Parathyroid adenoma (tissue), 2 donors: ENCODE measurements around the gene SUOX.

Experiments used
- H2AFZ ChIP-seq: fragments of 300-600 bp; sonication (generic); one replicate; pipeline ENCODE4 v1.7.0; 2017; ENCODE audit warnings: antibody characterized with exemption, mild to moderate bottlenecking
- H3K27ac ChIP-seq: fragments of 300-600 bp; sonication (generic); one replicate; pipeline ENCODE4 v1.7.0; 2017
- H3K27me3 ChIP-seq: fragments of 300-600 bp; sonication (generic); one replicate; pipeline ENCODE4 v1.7.0; 2017; ENCODE audit warnings: low read length; ENCODE audit not compliant: control insufficient read depth, insufficient read depth
- H3K36me3 ChIP-seq: fragments of 300-600 bp; sonication (generic); one replicate; pipeline ENCODE4 v1.7.0; 2017; ENCODE audit warnings: low read length; ENCODE audit not compliant: control insufficient read depth, insufficient read depth
- H3K4me1 ChIP-seq: fragments of 300-600 bp; sonication (generic); one replicate; pipeline ENCODE4 v1.7.0; 2017; ENCODE audit warnings: control low read depth
- H3K4me2 ChIP-seq: fragments of 300-600 bp; sonication (generic); one replicate; pipeline ENCODE4 v1.7.0; 2017; ENCODE audit warnings: low read length
- H3K4me3 ChIP-seq: fragments of 300-600 bp; sonication (generic); one replicate; pipeline ENCODE4 v1.7.0; 2017; ENCODE audit warnings: low read depth, low read length
- H3K79me2 ChIP-seq: fragments of 300-600 bp; sonication (generic); one replicate; pipeline ENCODE4 v1.7.0; 2017; ENCODE audit warnings: control low read depth
- H3K9ac ChIP-seq: fragments of 300-600 bp; sonication (generic); one replicate; pipeline ENCODE4 v1.7.0; 2017; ENCODE audit warnings: mild to moderate bottlenecking
- H3K9me3 ChIP-seq: fragments of 300-600 bp; sonication (generic); one replicate; pipeline ENCODE4 v1.7.0; 2017; ENCODE audit warnings: low read length; ENCODE audit not compliant: control insufficient read depth
- TF ChIP-seq, protein P1 (sequence below): fragments of 300-600 bp; sonication (generic); IDR thresholded peaks from one replicate; pipeline ENCODE4 v1.7.0; 2017; ENCODE audit warnings: antibody characterized with exemption, mild to moderate bottlenecking
- donor health status: primary hyperparathyroidism.

SUOX gene

DNA sequence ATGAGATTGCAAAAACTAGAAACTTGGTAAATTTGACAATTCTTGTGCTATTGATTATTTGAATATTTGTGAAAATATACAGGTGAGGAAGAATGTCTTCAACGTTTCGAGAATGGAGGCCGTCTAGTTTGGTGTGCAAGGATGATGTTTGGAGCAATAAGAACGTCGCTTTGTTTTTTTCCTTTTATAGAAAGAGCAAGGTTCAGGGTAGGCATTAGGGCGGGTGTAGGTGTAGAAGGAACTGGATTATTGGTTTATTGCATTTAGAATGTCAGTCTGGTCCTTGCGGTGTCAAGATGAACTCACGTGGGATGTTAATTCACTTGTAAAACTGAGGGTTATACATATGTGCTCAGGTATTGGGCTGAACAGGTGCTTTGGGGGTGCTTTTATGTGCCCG lies 45.8 kb downstream of the SUOX start:
- peak overlapping the region; percentile 96 for H3K4me3 ChIP-seq
- H3K4me2 ChIP-seq: peak overlapping the region; percentile 75
- no peak overlapping the region for H2AFZ ChIP-seq
- peaks cover 17% of the 10 kb centered on the region for H3K79me2 ChIP-seq
- H3K36me3 ChIP-seq: no peaks in the 10 kb centered on the region
- no peaks in the 10 kb centered on the region for H3K27me3 ChIP-seq
- no peaks in the 10 kb centered on the region for H3K9me3 ChIP-seq
- peaks cover 9% of the 10 kb centered on the region for H3K4me1 ChIP-seq
- no peak overlapping the region for H3K9ac ChIP-seq
- peak overlapping the region; percentile 99 for H3K27ac ChIP-seq
- TF ChIP-seq, protein P1, sequence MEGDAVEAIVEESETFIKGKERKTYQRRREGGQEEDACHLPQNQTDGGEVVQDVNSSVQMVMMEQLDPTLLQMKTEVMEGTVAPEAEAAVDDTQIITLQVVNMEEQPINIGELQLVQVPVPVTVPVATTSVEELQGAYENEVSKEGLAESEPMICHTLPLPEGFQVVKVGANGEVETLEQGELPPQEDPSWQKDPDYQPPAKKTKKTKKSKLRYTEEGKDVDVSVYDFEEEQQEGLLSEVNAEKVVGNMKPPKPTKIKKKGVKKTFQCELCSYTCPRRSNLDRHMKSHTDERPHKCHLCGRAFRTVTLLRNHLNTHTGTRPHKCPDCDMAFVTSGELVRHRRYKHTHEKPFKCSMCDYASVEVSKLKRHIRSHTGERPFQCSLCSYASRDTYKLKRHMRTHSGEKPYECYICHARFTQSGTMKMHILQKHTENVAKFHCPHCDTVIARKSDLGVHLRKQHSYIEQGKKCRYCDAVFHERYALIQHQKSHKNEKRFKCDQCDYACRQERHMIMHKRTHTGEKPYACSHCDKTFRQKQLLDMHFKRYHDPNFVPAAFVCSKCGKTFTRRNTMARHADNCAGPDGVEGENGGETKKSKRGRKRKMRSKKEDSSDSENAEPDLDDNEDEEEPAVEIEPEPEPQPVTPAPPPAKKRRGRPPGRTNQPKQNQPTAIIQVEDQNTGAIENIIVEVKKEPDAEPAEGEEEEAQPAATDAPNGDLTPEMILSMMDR: no peak

DNA sequence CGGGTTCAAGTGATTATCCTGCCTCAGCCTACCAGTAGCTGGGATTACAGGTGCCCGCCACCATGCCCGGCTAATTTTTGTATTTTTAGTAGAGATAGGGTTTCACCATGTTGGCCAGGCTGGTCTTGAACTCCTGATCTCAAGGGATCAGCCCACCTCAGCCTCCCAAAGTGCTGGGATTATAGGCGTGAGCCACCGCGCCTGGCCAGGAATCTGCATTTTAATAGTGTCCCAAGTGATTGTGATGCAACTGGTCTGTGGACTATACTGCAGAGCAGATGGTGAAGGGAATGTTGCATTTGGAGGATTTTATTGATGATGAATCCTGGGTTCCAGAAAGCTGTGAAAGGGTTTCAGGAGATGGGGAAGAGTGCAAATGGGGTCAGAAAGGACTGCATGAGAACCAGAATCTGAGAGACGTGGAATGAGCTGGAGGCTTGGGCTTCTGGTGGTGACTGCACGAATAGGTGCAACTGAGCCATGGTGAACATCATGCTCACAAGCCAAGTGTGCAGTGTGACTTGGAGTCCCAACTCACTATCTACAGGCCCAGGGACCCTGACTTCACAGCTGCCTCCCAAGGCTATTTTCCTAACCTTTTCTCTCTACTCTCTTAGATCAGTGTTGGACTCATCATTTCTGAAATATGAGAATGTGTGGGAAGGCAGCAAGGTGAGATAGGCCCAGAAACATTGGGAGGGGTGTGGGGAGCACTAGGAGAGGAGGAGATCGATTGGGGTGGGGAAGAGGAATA lies 49.1 kb downstream of the SUOX start:
- Histone ChIP-seq H3K9ac (no peak overlapping the region), H3K36me3 (no peaks in the 10 kb centered on the region), H3K4me2 (no peak overlapping the region), H3K79me2 (peaks cover 17% of the 10 kb centered on the region), H3K27ac (peak overlapping the region; percentile 18), H3K9me3 (no peaks in the 10 kb centered on the region), H3K4me1 (peaks cover 9% of the 10 kb centered on the region), H3K27me3 (no peaks in the 10 kb centered on the region), H3K4me3 (no peak overlapping the region), H2AFZ (no peak overlapping the region)
- TF ChIP-seq, protein P1: no peak

DNA sequence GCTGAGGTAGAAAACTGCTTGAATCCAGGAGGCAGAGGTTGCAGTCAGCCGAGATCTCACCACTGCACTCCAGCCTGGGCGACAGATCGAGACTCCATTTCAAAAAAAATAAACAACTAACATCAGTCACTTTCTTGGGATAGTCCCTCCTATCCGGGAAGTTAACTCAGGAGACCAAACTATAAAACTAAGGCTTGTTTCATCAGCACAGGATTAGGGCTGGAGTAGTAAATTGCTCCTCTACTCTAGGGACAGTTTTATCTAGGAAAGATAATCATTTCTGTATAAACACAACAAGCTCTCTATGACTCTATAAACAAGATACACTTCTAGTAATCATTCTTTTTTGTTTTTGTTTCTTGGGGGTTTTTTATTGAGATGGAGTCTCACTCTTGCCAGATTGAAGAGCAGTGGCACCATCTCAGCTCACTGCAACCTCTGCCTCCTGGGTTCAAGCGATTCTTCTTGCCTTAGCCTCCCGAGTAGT lies 56.4 kb downstream of the SUOX start:
- Histone ChIP-seq H3K27ac (no peak overlapping the region), H3K4me2 (no peak overlapping the region)

More for the DNA sequence above, 56.4 kb downstream of the SUOX start:
- TF ChIP-seq, protein P1: no peak
- Histone ChIP-seq H3K4me3 (no peak overlapping the region), H3K9me3 (no peaks in the 10 kb centered on the region), H3K9ac (no peak overlapping the region), H3K4me1 (no peaks in the 10 kb centered on the region), H3K27me3 (no peaks in the 10 kb centered on the region), H3K36me3 (no peaks in the 10 kb centered on the region), H3K79me2 (no peaks in the 10 kb centered on the region), H2AFZ (no peak overlapping the region)
